Gastrocnemius medialis (tissue), 4 donors: ENCODE results near the gene UBQLN3. TPM values are rescaled to one million over a fixed set of nuclear protein-coding genes. Genes with fewer than 3 reads are reported as not detected.

ENCODE experiments used
- ATAC-seq, 2 donors: fragments of 150-250 bp; one replicate each; pipeline ENCODE4 v1.9.1; 2016
- DNase-seq, 2 donors: peaks; one replicate each; pipeline ENCODE4 v3.0.0-alpha.2; 2019
- H3K27ac ChIP-seq, 4 donors: fragments of 200-600 bp; sonication (generic); 1 replicate in 1 of 4; 2 replicates in 3 of 4; pipeline ENCODE4 v1.5.1; 2016 to 2018; ENCODE audit warnings: mild to moderate bottlenecking in 2 of 4, moderate library complexity in 1 of 4
- H3K27me3 ChIP-seq, 3 donors: fragments of 200-600 bp; sonication (generic) in 2 of 3; 1 replicate in 1 of 3; 2 replicates in 2 of 3; pipeline versions ENCODE4 v1.5.1 to v1.6.0; 2016 to 2019; ENCODE audit warnings: mild to moderate bottlenecking in 1 of 3, moderate library complexity in 1 of 3
- H3K36me3 ChIP-seq, 2 donors: fragments of 200-600 bp; sonication (generic) in 1 of 2; one replicate each; pipeline ENCODE4 v1.5.1; 2017 to 2018
- H3K4me1 ChIP-seq, 2 donors: fragments of 200-600 bp; sonication (generic) in 1 of 2; one replicate each; pipeline ENCODE4 v1.5.1; 2016 to 2017; ENCODE audit warnings: mild to moderate bottlenecking in 2 of 2
- H3K4me3 ChIP-seq, 4 donors: fragments of 200-600 bp; sonication (generic) in 3 of 4; 1 replicate in 1 of 4; 2 replicates in 3 of 4; pipeline ENCODE4 v1.5.1; 2016 to 2019; ENCODE audit warnings: mild to moderate bottlenecking in 2 of 4
- H3K9me3 ChIP-seq, 3 donors: fragments of 200-600 bp; sonication (generic) in 2 of 3; 1 replicate in 1 of 3; 2 replicates in 2 of 3; pipeline ENCODE4 v1.5.1; 2016 to 2019
- POLR2A ChIP-seq, 2 donors: fragments of 450-650 bp; IDR thresholded peaks; one replicate each; pipeline ENCODE4 v1.6.1; 2017; ENCODE audit warnings: antibody characterized with exemption in 2 of 2, mild to moderate bottlenecking in 2 of 2, moderate library complexity in 2 of 2
- in situ Hi-C, 4 donors: fragments of 200-750 bp; cut with MboI; loops; one replicate each; pipeline versions ENCODE4 v1.15.0 to v1.8.0; 2017; ENCODE audit warnings: low sequenced_read_pairs in 4 of 4
- intact Hi-C: fragments of 100-400 bp; cut with DNase I; formaldehyde crosslinking; loops from one replicate; pipeline ENCODE4 v1.15.1; 2023; ENCODE audit warnings: low total_unique reads
- total RNA-seq, 4 donors: library from RNA; depleted of rRNA; stranded (reverse); fragments of >200 nt; gene quantifications; one replicate each; pipeline versions ENCODE4 v1.1.0 to v1.2.3, GENCODE V29; 2016
- TF ChIP-seq, protein P1 (sequence below), 5 experiments: fragments of 450-650 bp in 3 of 5; fragments of 200-600 bp in 2 of 5; sonication (generic) in 2 of 5; IDR thresholded peaks in 4 of 5; conservative IDR thresholded peaks in 1 of 5; 1 replicate in 4 of 5; 2 replicates in 1 of 5; pipeline ENCODE4 v1.5.1; 2016 to 2019; ENCODE audit warnings: antibody characterized with exemption in 5 of 5, mild to moderate bottlenecking in 3 of 5, moderate library complexity in 3 of 5

UBQLN3 gene
- total RNA-seq, 4 donors from 2014 or later = not detected

DNA sequence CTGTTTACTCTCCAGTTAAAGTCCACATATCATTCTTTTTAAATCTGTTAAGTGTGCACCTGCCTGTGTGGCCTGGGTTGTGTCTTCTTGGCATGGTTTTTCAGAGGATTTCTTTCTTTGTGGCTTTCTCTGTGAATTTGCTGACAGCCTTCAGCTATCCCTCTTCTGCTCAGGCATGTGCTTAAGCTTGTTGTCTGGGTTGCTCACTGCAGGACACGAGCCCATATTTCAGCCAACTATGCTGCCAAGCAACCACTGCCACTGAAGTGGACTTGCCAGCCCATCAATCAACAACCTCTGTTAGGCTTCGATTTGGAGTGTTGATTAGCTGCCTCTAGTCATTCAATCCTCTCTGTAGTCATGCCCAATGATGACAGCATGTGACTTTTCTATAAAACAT is 42.2 kb downstream of the UBQLN3 start:
- Histone ChIP-seq H3K4me1 (no peaks in the 10 kb centered on the region), H3K4me3 (no peak overlapping the region), H3K27me3 (no peaks in the 10 kb centered on the region), H3K36me3 (no peaks in the 10 kb centered on the region), H3K27ac (no peak overlapping the region), H3K9me3 (no peaks in the 10 kb centered on the region)
- intact Hi-C loops = no loop called here
- no peak for TF ChIP-seq POLR2A (IDR thresholded peaks at IDR 0.05)
- TF ChIP-seq, protein P1, sequence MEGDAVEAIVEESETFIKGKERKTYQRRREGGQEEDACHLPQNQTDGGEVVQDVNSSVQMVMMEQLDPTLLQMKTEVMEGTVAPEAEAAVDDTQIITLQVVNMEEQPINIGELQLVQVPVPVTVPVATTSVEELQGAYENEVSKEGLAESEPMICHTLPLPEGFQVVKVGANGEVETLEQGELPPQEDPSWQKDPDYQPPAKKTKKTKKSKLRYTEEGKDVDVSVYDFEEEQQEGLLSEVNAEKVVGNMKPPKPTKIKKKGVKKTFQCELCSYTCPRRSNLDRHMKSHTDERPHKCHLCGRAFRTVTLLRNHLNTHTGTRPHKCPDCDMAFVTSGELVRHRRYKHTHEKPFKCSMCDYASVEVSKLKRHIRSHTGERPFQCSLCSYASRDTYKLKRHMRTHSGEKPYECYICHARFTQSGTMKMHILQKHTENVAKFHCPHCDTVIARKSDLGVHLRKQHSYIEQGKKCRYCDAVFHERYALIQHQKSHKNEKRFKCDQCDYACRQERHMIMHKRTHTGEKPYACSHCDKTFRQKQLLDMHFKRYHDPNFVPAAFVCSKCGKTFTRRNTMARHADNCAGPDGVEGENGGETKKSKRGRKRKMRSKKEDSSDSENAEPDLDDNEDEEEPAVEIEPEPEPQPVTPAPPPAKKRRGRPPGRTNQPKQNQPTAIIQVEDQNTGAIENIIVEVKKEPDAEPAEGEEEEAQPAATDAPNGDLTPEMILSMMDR (IDR thresholded peaks at IDR 0.05 in 4 of 5, conservative IDR thresholded peaks at IDR 0.05 in 1 of 5) = no peak
- DNase-seq = no peak
- in situ Hi-C loops = no loop called here
- no peak for ATAC-seq

DNA sequence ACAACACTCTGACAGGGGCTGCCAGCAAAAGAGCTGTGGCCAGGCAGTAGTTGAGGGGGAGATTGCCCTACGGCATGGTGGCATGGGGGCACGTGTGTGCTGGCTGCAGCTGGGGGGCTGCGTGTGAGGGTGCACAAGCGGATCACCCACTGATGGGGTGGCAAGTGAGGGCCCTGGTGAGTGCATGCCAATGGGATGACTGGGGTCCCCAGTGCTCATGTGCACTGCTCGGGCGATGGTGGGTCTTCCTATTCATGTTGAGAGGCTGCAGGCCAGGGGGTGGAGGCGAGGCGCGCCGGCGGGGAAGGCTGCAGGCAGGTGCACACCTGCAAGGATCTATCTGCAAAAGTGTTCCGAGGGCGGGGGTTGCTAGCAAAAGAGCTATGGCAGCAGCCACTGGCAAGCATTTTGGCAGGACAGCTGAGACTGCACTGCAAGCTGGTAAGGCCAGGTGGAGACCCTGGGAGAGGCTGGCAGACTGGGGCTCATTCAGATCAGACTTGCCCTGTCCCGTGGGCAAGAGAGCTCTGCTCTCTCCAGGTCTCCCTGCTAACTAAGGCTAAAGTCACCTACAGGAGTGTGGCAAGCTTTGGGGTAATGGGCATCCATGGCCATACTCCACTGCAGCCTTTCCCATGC is 48.7 kb downstream of the UBQLN3 start:
- H3K4me1 ChIP-seq = no peaks in the 10 kb centered on the region
- in situ Hi-C loops = no loop called here
- no peaks in the 10 kb centered on the region for H3K36me3 ChIP-seq
- ATAC-seq = no peak
- H3K27me3 ChIP-seq = no peaks in the 10 kb centered on the region
- no peak overlapping the region for H3K27ac ChIP-seq
- DNase-seq = no peak
- H3K9me3 ChIP-seq = no peaks in the 10 kb centered on the region
- intact Hi-C loops = no loop called here
- TF ChIP-seq POLR2A (IDR thresholded peaks at IDR 0.05) = no peak
- TF ChIP-seq, protein P1 (IDR thresholded peaks at IDR 0.05 in 4 of 5, conservative IDR thresholded peaks at IDR 0.05 in 1 of 5) = no peak
- no peak overlapping the region for H3K4me3 ChIP-seq

Other genes with a start within 250 kb of the UBQLN3 start
- gene HBE1, start 240.0 kb downstream of the UBQLN3 start, total RNA-seq = not detected
- gene OR51B4, start 208.0 kb downstream of the UBQLN3 start, total RNA-seq = not detected
- gene OR51B2, start 185.7 kb downstream of the UBQLN3 start, total RNA-seq = not detected
- not detected for gene OR51B5, start 166.4 kb downstream of the UBQLN3 start, total RNA-seq
- gene OR51B6, start 158.4 kb downstream of the UBQLN3 start, total RNA-seq = not detected
- not detected for gene OR51M1, start 126.1 kb downstream of the UBQLN3 start, total RNA-seq
- not detected for gene OR51Q1, start 87.8 kb downstream of the UBQLN3 start, total RNA-seq
- gene OR51I1, start 68.4 kb downstream of the UBQLN3 start, total RNA-seq = not detected
- gene OR51I2, start 60.6 kb downstream of the UBQLN3 start, total RNA-seq = not detected
- not detected for gene OR52D1, start 21.3 kb downstream of the UBQLN3 start, total RNA-seq
- under 1 TPM in 1 of 4 donors, not detected in 3; 0.25 TPM for gene UBQLNL, start 6.7 kb upstream of the UBQLN3 start, total RNA-seq
- not detected for gene OR52H1, start 38.6 kb upstream of the UBQLN3 start, total RNA-seq
- gene OR52B6, start 70.9 kb upstream of the UBQLN3 start, total RNA-seq = not detected
- under 1 TPM; 0.15 to 0.35 (median 0.28) TPM for gene TRIM6, start 86.7 kb upstream of the UBQLN3 start, total RNA-seq
- 1 to 10 TPM in 3 of 4 donors, under 1 TPM in 1; 0.32 to 1.6 (median 1.2) TPM for gene TRIM34, start 115.0 kb upstream of the UBQLN3 start, total RNA-seq
- gene TRIM5, start 175.1 kb upstream of the UBQLN3 start, total RNA-seq = 1 to 10 TPM; 2.3 to 3.9 (median 2.6) TPM
- 10 to 100 TPM in 2 of 4 donors, 1 to 10 TPM in 2; 5.3 to 15.8 (median 8.8) TPM for gene TRIM22, start 179.8 kb upstream of the UBQLN3 start, total RNA-seq
- gene OR56B1, start 226.5 kb upstream of the UBQLN3 start, total RNA-seq = not detected
- gene OR52N4, start 244.3 kb upstream of the UBQLN3 start, total RNA-seq = not detected